ENCODE data around the gene ERMAP. TPM values are rescaled to one million over a fixed set of nuclear protein-coding genes. Genes with fewer than 3 reads are reported as not detected.

Gene ERMAP
- total and polyA plus RNA-seq, 4 donors: 5.9 to 12.8 (median 8.6) TPM

- peaks cover 4 to 5% of the 10 kb centered on the region in 2 donors for H3K36me3 ChIP-seq (ENCODE audit: control insufficient read depth in 1 of 2, insufficient read depth in 2 of 2, low read length in 1 of 2)
- H3K4me1 ChIP-seq (ENCODE audit: control insufficient read depth in 1 of 2, insufficient read depth in 2 of 2, low read length in 2 of 2): no peaks in the 10 kb centered on the region
- WGBS, 2 donors: 89% methylated on average over 2 of the region's 2 CpGs
Observed at GRCh38 chr1:42779725-42780124, 37.2 kb upstream of the ERMAP start.

GRCh38 chr1:42780176-42780575 lies 36.7 kb upstream of the ERMAP start:
- 93 to 97% methylated on average over 1 of the region's 1 CpG for WGBS, 2 donors
- no peak for ATAC-seq (ENCODE audit: low FRiP score)
- no peaks in the 10 kb centered on the region for H3K9me3 ChIP-seq (ENCODE audit: control insufficient read depth, low read length)
- intact Hi-C loops (cut with DNase I): no loop called here
- H3K4me1 ChIP-seq (ENCODE audit: control insufficient read depth in 1 of 2, insufficient read depth in 2 of 2, low read length in 2 of 2): no peaks in the 10 kb centered on the region
- no peak overlapping the region for H3K4me3 ChIP-seq (ENCODE audit: low read length in 2 of 2)
- peaks cover 2 to 4% of the 10 kb centered on the region in 2 donors for H3K36me3 ChIP-seq (ENCODE audit: control insufficient read depth in 1 of 2, insufficient read depth in 2 of 2, low read length in 1 of 2)
- H3K27ac ChIP-seq (ENCODE audit: low read depth in 1 of 2, low read length in 2 of 2): no peak overlapping the region
- no peaks in the 10 kb centered on the region for H3K27me3 ChIP-seq (ENCODE audit: control insufficient read depth in 1 of 2, insufficient read depth in 2 of 2, low read length in 1 of 2)
- DNase-seq: no peak

More at GRCh38 chr1:42779725-42780124, 37.2 kb upstream of the ERMAP start:
- Histone ChIP-seq H3K9me3 (ENCODE audit: control insufficient read depth, low read length) (no peaks in the 10 kb centered on the region), H3K4me3 (ENCODE audit: low read length in 2 of 2) (no peak overlapping the region), H3K27ac (ENCODE audit: low read depth in 1 of 2, low read length in 2 of 2) (no peak overlapping the region), H3K27me3 (ENCODE audit: control insufficient read depth in 1 of 2, insufficient read depth in 2 of 2, low read length in 1 of 2) (no peaks in the 10 kb centered on the region)
- ATAC-seq (ENCODE audit: low FRiP score) (no peak), DNase-seq (no peak)
- intact Hi-C loops (cut with DNase I): loop anchor here in 1 of 2 donors (10.0 kb wide), 1 partner anchor 295 kb away; no protein-coding TSS in a partner anchor

GRCh38 chr1:42783092-42783491 lies 33.8 kb upstream of the ERMAP start:
- H3K4me3 ChIP-seq (ENCODE audit: low read length in 2 of 2): no peak overlapping the region
- ATAC-seq (ENCODE audit: low FRiP score) (no peak), DNase-seq (no peak)
- 94 to 96% methylated on average over 2 of the region's 2 CpGs for WGBS, 2 donors
- intact Hi-C loops (cut with DNase I): no loop called here
- H3K9me3 ChIP-seq (ENCODE audit: control insufficient read depth, low read length): no peaks in the 10 kb centered on the region
- no peaks in the 10 kb centered on the region for H3K27me3 ChIP-seq (ENCODE audit: control insufficient read depth in 1 of 2, insufficient read depth in 2 of 2, low read length in 1 of 2)
- no peak overlapping the region for H3K27ac ChIP-seq (ENCODE audit: low read depth in 1 of 2, low read length in 2 of 2)
- H3K4me1 ChIP-seq (ENCODE audit: control insufficient read depth in 1 of 2, insufficient read depth in 2 of 2, low read length in 2 of 2): no peaks in the 10 kb centered on the region
- no peaks in the 10 kb centered on the region for H3K36me3 ChIP-seq (ENCODE audit: control insufficient read depth in 1 of 2, insufficient read depth in 2 of 2, low read length in 1 of 2)

DNA sequence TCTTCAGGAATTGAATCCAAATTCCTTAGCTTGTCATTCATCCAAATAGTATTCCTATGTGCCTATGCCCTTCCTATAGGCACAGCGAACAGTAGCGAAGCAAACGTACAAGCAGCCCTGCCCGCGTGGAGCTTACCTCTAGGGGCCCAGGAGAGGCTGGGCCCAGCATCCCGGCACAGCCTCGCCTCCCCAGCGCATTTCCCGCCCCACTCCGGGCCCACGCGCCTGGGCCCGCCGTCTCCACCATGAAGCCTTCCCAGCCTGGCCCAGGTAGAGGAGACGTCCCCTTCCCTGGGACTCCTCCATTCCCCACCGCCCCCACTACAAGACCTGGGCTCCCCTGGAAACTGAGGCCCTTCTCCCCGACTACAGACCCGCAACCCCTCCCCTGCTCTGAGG lies 32.4 kb upstream of the ERMAP start:
- Histone ChIP-seq H3K4me1 (ENCODE audit: control insufficient read depth in 1 of 2, insufficient read depth in 2 of 2, low read length in 2 of 2) (no peaks in the 10 kb centered on the region), H3K9me3 (ENCODE audit: control insufficient read depth, low read length) (no peaks in the 10 kb centered on the region), H3K4me3 (ENCODE audit: low read length in 2 of 2) (no peak overlapping the region), H3K27me3 (ENCODE audit: control insufficient read depth in 1 of 2, insufficient read depth in 2 of 2, low read length in 1 of 2) (no peaks in the 10 kb centered on the region), H3K36me3 (ENCODE audit: control insufficient read depth in 1 of 2, insufficient read depth in 2 of 2, low read length in 1 of 2) (no peaks in the 10 kb centered on the region), H3K27ac (ENCODE audit: low read depth in 1 of 2, low read length in 2 of 2) (no peak overlapping the region)
- no peak for DNase-seq
- no peak for ATAC-seq (ENCODE audit: low FRiP score)
- intact Hi-C loops (cut with DNase I): no loop called here
- 85 to 88% methylated on average over 18 of the region's 18 CpGs for WGBS, 2 donors

DNA sequence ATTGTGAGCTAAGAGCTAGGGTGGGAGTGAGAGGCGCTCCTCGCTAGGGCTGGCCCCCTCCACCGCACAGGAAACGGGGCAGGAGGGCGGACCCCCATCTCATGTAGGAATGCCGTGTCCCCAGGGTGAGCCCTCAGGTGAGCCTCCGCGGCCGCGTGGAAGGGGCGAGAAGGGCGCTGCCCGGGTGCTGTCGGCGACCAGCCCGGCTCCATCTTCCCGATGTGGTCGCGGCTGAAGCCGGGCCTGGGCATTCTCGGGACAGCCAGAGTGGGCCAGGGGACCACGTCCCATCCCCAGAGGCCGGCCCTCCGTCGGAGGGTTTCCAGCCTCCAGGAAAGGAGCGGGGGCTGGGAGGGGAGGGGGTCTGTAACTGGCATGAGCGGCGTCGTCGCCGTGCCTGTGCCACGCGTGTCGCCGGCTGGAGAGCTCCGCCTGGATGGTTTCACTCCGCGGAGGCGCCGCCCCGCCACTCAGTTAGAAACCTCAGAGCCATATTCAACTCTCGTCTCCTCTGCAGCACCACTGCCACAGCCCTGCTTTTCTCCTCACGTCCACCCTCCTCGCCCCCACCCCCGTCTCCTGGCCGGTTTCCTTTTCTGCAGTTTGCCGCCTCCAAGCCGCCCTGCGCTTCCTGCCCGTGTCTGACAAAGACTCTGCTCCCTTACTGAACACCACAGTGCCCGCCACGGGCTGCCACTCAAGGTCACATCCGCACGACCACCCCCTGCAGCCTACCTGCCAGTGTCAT lies 31.8 kb upstream of the ERMAP start, which contains the start of gene TMEM269:
TSS of gene TMEM269 (plus strand) at position 46 of the 748 bp plus-strand sequence. CDS start 4,903 bp downstream, outside the sequence.
- 8 to 10% methylated on average over 51 to 54 of the region's 54 CpGs for WGBS, 2 donors
- intact Hi-C loops (cut with DNase I): no loop called here

GRCh38 chr1:42786097-42786496 lies 30.8 kb upstream of the ERMAP start:
- Histone ChIP-seq H3K4me1 (ENCODE audit: control insufficient read depth in 1 of 2, insufficient read depth in 2 of 2, low read length in 2 of 2) (no peaks in the 10 kb centered on the region), H3K4me3 (ENCODE audit: low read length in 2 of 2) (no peak overlapping the region), H3K27ac (ENCODE audit: low read depth in 1 of 2, low read length in 2 of 2) (no peak overlapping the region), H3K27me3 (ENCODE audit: control insufficient read depth in 1 of 2, insufficient read depth in 2 of 2, low read length in 1 of 2) (no peaks in the 10 kb centered on the region), H3K9me3 (ENCODE audit: control insufficient read depth, low read length) (no peaks in the 10 kb centered on the region), H3K36me3 (ENCODE audit: control insufficient read depth in 1 of 2, insufficient read depth in 2 of 2, low read length in 1 of 2) (no peaks in the 10 kb centered on the region)
- ATAC-seq (ENCODE audit: low FRiP score): peak; percentile 22
- intact Hi-C loops (cut with DNase I): no loop called here
- WGBS, 2 donors: 59 to 65% methylated on average over 5 of the region's 5 CpGs
- DNase-seq: no peak

More for the DNA sequence above, 31.8 kb upstream of the ERMAP start, which contains the start of gene TMEM269:
- ATAC-seq (ENCODE audit: low FRiP score) (peak; percentile 56), DNase-seq (peak; percentile 57 to 76)
- peak within 1 kb of the TSS in 1 of 2 donors; percentile 4 for H3K4me3 ChIP-seq (ENCODE audit: low read length in 2 of 2)
- no peaks in the 10 kb centered on the region for H3K36me3 ChIP-seq (ENCODE audit: control insufficient read depth in 1 of 2, insufficient read depth in 2 of 2, low read length in 1 of 2)
- H3K27ac ChIP-seq (ENCODE audit: low read depth in 1 of 2, low read length in 2 of 2): no peak within 1 kb of the TSS
- no peaks in the 10 kb centered on the region for H3K4me1 ChIP-seq (ENCODE audit: control insufficient read depth in 1 of 2, insufficient read depth in 2 of 2, low read length in 2 of 2)
- H3K9me3 ChIP-seq (ENCODE audit: control insufficient read depth, low read length): no peaks in the 10 kb centered on the region
- H3K27me3 ChIP-seq (ENCODE audit: control insufficient read depth in 1 of 2, insufficient read depth in 2 of 2, low read length in 1 of 2): no peaks in the 10 kb centered on the region

GRCh38 chr1:42788021-42788420 lies 28.9 kb upstream of the ERMAP start:
- Histone ChIP-seq H3K4me3 (ENCODE audit: low read length in 2 of 2) (no peak overlapping the region), H3K36me3 (ENCODE audit: control insufficient read depth in 1 of 2, insufficient read depth in 2 of 2, low read length in 1 of 2) (no peaks in the 10 kb centered on the region), H3K27ac (ENCODE audit: low read depth in 1 of 2, low read length in 2 of 2) (no peak overlapping the region), H3K27me3 (ENCODE audit: control insufficient read depth in 1 of 2, insufficient read depth in 2 of 2, low read length in 1 of 2) (no peaks in the 10 kb centered on the region), H3K9me3 (ENCODE audit: control insufficient read depth, low read length) (no peaks in the 10 kb centered on the region), H3K4me1 (ENCODE audit: control insufficient read depth in 1 of 2, insufficient read depth in 2 of 2, low read length in 2 of 2) (no peaks in the 10 kb centered on the region)
- WGBS, 2 donors: 98 to 100% methylated on average over 1 of the region's 1 CpG
- ATAC-seq (ENCODE audit: low FRiP score) (no peak), DNase-seq (no peak)
- intact Hi-C loops (cut with DNase I): no loop called here

DNA sequence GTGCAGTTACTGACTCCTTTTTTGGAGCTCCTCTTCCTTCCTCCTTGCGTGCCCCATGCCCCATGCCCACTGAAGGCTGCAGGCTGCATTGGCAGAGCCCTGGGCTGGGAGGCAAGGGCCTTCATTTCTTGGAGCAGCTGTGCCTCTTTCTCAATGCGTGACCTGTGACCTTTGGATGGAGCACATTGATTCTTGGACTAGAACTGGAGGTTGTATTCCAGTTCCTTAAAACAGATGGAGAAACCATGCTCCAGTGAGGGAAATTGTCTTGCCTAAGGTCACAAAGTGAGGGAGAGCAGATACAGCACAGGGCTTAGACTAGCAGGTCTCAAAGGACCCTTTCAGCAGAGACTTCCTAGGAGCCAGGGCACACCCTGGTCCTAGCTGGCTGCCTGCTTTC lies 23.1 kb upstream of the ERMAP start:
- ATAC-seq (ENCODE audit: low FRiP score) (peak; percentile 57), DNase-seq (no peak)
- intact Hi-C loops (cut with DNase I): no loop called here
- Histone ChIP-seq H3K4me1 (ENCODE audit: control insufficient read depth in 1 of 2, insufficient read depth in 2 of 2, low read length in 2 of 2) (no peaks in the 10 kb centered on the region), H3K27ac (ENCODE audit: low read depth in 1 of 2, low read length in 2 of 2) (no peak overlapping the region), H3K4me3 (ENCODE audit: low read length in 2 of 2) (no peak overlapping the region), H3K36me3 (ENCODE audit: control insufficient read depth in 1 of 2, insufficient read depth in 2 of 2, low read length in 1 of 2) (no peaks in the 10 kb centered on the region), H3K9me3 (ENCODE audit: control insufficient read depth, low read length) (no peaks in the 10 kb centered on the region), H3K27me3 (ENCODE audit: control insufficient read depth in 1 of 2, insufficient read depth in 2 of 2, low read length in 1 of 2) (no peaks in the 10 kb centered on the region)
- WGBS, 2 donors: 97 to 100% methylated on average over 1 to 2 of the region's 2 CpGs

DNA sequence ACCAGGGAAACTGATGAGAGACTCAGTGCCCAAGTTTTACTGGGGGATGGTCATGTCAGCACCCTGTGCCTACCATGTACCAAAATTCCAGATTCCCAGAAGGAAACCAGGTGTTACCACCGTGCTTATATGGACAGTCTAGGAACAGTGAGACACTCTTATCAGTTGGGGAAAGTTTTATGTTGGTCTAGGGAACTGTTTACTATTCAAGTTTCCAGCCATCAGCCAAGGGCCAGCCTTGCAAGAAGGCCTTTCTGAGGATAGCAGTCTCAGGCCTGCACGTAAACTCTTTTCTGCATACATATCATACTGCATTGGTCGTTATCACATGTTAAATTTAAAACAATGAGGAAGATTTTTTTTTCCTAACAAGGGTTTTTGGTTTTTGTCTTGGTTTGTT lies 19.5 kb upstream of the ERMAP start:
- no peaks in the 10 kb centered on the region for H3K27me3 ChIP-seq (ENCODE audit: control insufficient read depth in 1 of 2, insufficient read depth in 2 of 2, low read length in 1 of 2)
- no peaks in the 10 kb centered on the region for H3K9me3 ChIP-seq (ENCODE audit: control insufficient read depth, low read length)
- intact Hi-C loops (cut with DNase I): no loop called here
- no peaks in the 10 kb centered on the region for H3K36me3 ChIP-seq (ENCODE audit: control insufficient read depth in 1 of 2, insufficient read depth in 2 of 2, low read length in 1 of 2)
- ATAC-seq (ENCODE audit: low FRiP score): no peak
- 77 to 86% methylated on average over 3 of the region's 3 CpGs for WGBS, 2 donors
- no peak overlapping the region for H3K4me3 ChIP-seq (ENCODE audit: low read length in 2 of 2)
- H3K27ac ChIP-seq (ENCODE audit: low read depth in 1 of 2, low read length in 2 of 2): no peak overlapping the region
- DNase-seq: no peak
- H3K4me1 ChIP-seq (ENCODE audit: control insufficient read depth in 1 of 2, insufficient read depth in 2 of 2, low read length in 2 of 2): no peaks in the 10 kb centered on the region
